Natural killer cell (primary cell): ENCODE results near the gene EBP. TPM values are rescaled to one million over a fixed set of nuclear protein-coding genes. Genes with fewer than 3 reads are reported as not detected.

Experiments used
- ATAC-seq, 3 donors: fragments of 150-1000 bp in 2 of 3; fragments of 200-7000 bp in 1 of 3; cut with Tn5 transposase; 1 replicate in 1 of 3; 2 replicates in 2 of 3; pipeline ENCODE4 v1.10.0; 2021; ENCODE audit warnings: mild to moderate bottlenecking in 2 of 3, moderate library complexity in 2 of 3
- DNase-seq, 2 donors: peaks; one replicate each; pipeline versions ENCODE4 v3.0.0 to v3.0.0-alpha.2; 2013 to 2021; ENCODE audit warnings: mixed read lengths in 1 of 2
- H3K27ac ChIP-seq: one replicate; pipeline ENCODE4 v1.5.1; 2013; ENCODE audit warnings: mild to moderate bottlenecking, low read length
- H3K27me3 ChIP-seq: one replicate; pipeline ENCODE4 v1.6.1; 2013; ENCODE audit warnings: low read length; ENCODE audit not compliant: control insufficient read depth, insufficient read depth
- H3K36me3 ChIP-seq: one replicate; pipeline ENCODE4 v1.6.1; 2013; ENCODE audit warnings: low read length; ENCODE audit not compliant: control insufficient read depth, insufficient read depth
- H3K4me1 ChIP-seq: one replicate; pipeline ENCODE4 v1.6.1; 2013; ENCODE audit warnings: low read length; ENCODE audit not compliant: control insufficient read depth, insufficient read depth
- H3K4me3 ChIP-seq: one replicate; pipeline ENCODE4 v1.5.1; 2013; ENCODE audit warnings: low read length
- H3K9me3 ChIP-seq: one replicate; pipeline ENCODE4 v1.6.1; 2013; ENCODE audit warnings: low read length; ENCODE audit not compliant: control insufficient read depth, insufficient read depth
- H3K27ac Mint-ChIP-seq, 2 donors: one replicate each; pipeline ENCODE4 v1.8.0; 2022; ENCODE audit warnings: mild to moderate bottlenecking in 2 of 2, mixed read lengths in 2 of 2, moderate library complexity in 1 of 2
- H3K27me3 Mint-ChIP-seq, 2 donors: one replicate each; pipeline ENCODE4 v1.8.0; 2022; ENCODE audit warnings: low read depth in 2 of 2, mixed read lengths in 2 of 2
- H3K36me3 Mint-ChIP-seq: one replicate; pipeline ENCODE4 v1.8.0; 2022; ENCODE audit warnings: mixed read lengths
- H3K4me1 Mint-ChIP-seq, 2 donors: one replicate each; pipeline ENCODE4 v1.8.0; 2022; ENCODE audit warnings: mixed read lengths in 2 of 2
- H3K4me3 Mint-ChIP-seq: one replicate; pipeline ENCODE4 v1.8.0; 2022; ENCODE audit warnings: mild to moderate bottlenecking, moderate library complexity, mixed read lengths
- H3K9me3 Mint-ChIP-seq, 2 donors: one replicate each; pipeline ENCODE4 v1.8.0; 2022; ENCODE audit warnings: mixed read lengths in 2 of 2
- CTCF ChIP-seq: fragments of 200-600 bp; IDR thresholded peaks from one replicate; pipeline ENCODE4 v1.8.0; 2022; ENCODE audit warnings: antibody characterized with exemption
- WGBS: methylation state at CpG from one replicate; pipeline ENCODE4 v1.1.7; 2013; ENCODE audit warnings: missing lambda C conversion rate; ENCODE audit not compliant: insufficient coverage; 5-methylcytosine and 5-hydroxymethylcytosine counted together
- intact Hi-C: fragments of 100-400 bp; cut with micrococcal nuclease; formaldehyde crosslinking; loops from one replicate; pipeline ENCODE4 v1.14.2; 2022
- total RNA-seq, 4 donors: library from RNA; stranded (reverse); fragments of 120-200 nt in 1 of 4; gene quantifications; one replicate each; pipeline versions ENCODE4 v1.2.3 to v1.2.4, GENCODE V29; 2013 to 2022

EBP gene
- total RNA-seq, 3 donors from 2014 or later (not counting 1 experiment from before 2014, with no cell fraction given): 91.6 to 115 (median 97.6) TPM

- H3K4me3 Mint-ChIP-seq: no peak overlapping the region
- intact Hi-C loops: loop anchor here (5.0 kb wide), 1 partner anchor 43 kb away; the partner anchor contains the start of gene EBP
These were observed 42.8 kb upstream of the EBP start for GRCh38 chrX:48478806-48479205.

GRCh38 chrX:48480142-48480541 is 41.5 kb upstream of the EBP start:
- H3K4me1 ChIP-seq: peaks cover 18% of the 10 kb centered on the region
- H3K27me3 ChIP-seq: no peaks in the 10 kb centered on the region
- WGBS: 89% methylated on average over 3 of the region's 3 CpGs
- DNase-seq: no peak
- Mint-ChIP-seq H3K4me1 (peaks cover 14 to 45% of the 10 kb centered on the region in 2 donors), H3K27ac (peak overlapping the region; percentile 10 to 73), H3K36me3 (no peaks in the 10 kb centered on the region), H3K4me3 (no peak overlapping the region), H3K9me3 (no peaks in the 10 kb centered on the region), H3K27me3 (no peaks in the 10 kb centered on the region)
- no peak overlapping the region for H3K27ac ChIP-seq
- H3K4me3 ChIP-seq: no peak overlapping the region
- no peak for TF ChIP-seq CTCF
- H3K9me3 ChIP-seq: no peaks in the 10 kb centered on the region
- no peak for ATAC-seq
- H3K36me3 ChIP-seq: peaks cover 14% of the 10 kb centered on the region
- intact Hi-C loops: no loop called here

More at GRCh38 chrX:48478806-48479205, 42.8 kb upstream of the EBP start:
- no peaks in the 10 kb centered on the region for H3K9me3 Mint-ChIP-seq
- WGBS: 100% methylated on average over 3 of the region's 5 CpGs
- peaks cover 14% of the 10 kb centered on the region for H3K36me3 ChIP-seq
- H3K4me1 ChIP-seq: peaks cover 18% of the 10 kb centered on the region
- H3K27me3 Mint-ChIP-seq: no peaks in the 10 kb centered on the region
- no peak for DNase-seq
- no peak overlapping the region for H3K27ac ChIP-seq
- H3K9me3 ChIP-seq: no peaks in the 10 kb centered on the region
- peak overlapping the region in 1 of 2 donors; percentile 96 for H3K27ac Mint-ChIP-seq
- ATAC-seq: no peak
- H3K27me3 ChIP-seq: no peaks in the 10 kb centered on the region
- peaks cover 14 to 48% of the 10 kb centered on the region in 2 donors for H3K4me1 Mint-ChIP-seq
- no peak overlapping the region for H3K4me3 ChIP-seq
- no peaks in the 10 kb centered on the region for H3K36me3 Mint-ChIP-seq
- TF ChIP-seq CTCF: no peak

GRCh38 chrX:48480583-48480982 is 41.0 kb upstream of the EBP start:
- WGBS: 93% methylated on average over 3 of the region's 3 CpGs

More at GRCh38 chrX:48480583-48480982, 41.0 kb upstream of the EBP start:
- DNase-seq (no peak), ATAC-seq (no peak)
- TF ChIP-seq CTCF: no peak
- peak overlapping the region; percentile 10 to 73 for H3K27ac Mint-ChIP-seq
- no peaks in the 10 kb centered on the region for H3K9me3 Mint-ChIP-seq
- H3K36me3 ChIP-seq: peaks cover 14% of the 10 kb centered on the region
- H3K9me3 ChIP-seq: no peaks in the 10 kb centered on the region
- H3K4me1 ChIP-seq: peaks cover 18% of the 10 kb centered on the region
- H3K4me1 Mint-ChIP-seq: peaks cover 14 to 41% of the 10 kb centered on the region in 2 donors
- H3K27me3 ChIP-seq: no peaks in the 10 kb centered on the region
- no peak overlapping the region for H3K4me3 Mint-ChIP-seq
- H3K27me3 Mint-ChIP-seq: no peaks in the 10 kb centered on the region
- no peak overlapping the region for H3K4me3 ChIP-seq
- no peaks in the 10 kb centered on the region for H3K36me3 Mint-ChIP-seq
- intact Hi-C loops: no loop called here
- no peak overlapping the region for H3K27ac ChIP-seq
